NCI-H69 (cell line): ENCODE results near the gene MT1M.
A peak's percentile ranks its signal among the peaks of the same experiment; 100 is the strongest.
"Not testable (repeated sequence)": the region's sequence is repeated elsewhere in the genome, so short reads cannot be mapped to it uniquely, and the experiment has no call there.

Experiments
- DNase-seq: peaks from one replicate; lab custom pipeline; 2025; lab: John Stamatoyannopoulos, UW

MT1M gene

GRCh38 chr16:56608876-56609462, 23.5 kb upstream of the MT1M start:
- DNase-seq: peak; percentile 56

DNA sequence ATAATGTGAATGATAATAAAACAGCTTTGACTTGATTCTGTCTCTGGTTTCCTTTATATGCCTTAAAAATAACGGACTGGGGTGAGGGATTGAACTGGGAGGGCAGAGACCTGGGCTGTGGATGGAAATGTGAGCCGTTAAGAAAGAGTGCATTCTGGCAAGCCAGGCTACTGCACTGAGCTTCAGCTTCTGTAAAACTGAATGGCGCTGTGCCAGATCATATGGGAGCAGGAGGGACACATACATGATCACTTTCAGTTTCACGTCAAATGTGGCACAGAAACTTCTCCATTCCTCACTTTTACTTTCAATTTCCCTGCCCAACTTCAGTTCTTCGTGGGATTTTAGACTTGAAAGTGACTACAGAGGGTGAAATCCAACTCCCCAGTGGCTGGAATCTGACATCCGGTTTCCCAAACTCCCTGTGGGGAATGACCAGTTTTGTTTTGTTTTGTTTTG, 23.0 kb upstream of the MT1M start:
- DNase-seq: peak; percentile 67

DNA sequence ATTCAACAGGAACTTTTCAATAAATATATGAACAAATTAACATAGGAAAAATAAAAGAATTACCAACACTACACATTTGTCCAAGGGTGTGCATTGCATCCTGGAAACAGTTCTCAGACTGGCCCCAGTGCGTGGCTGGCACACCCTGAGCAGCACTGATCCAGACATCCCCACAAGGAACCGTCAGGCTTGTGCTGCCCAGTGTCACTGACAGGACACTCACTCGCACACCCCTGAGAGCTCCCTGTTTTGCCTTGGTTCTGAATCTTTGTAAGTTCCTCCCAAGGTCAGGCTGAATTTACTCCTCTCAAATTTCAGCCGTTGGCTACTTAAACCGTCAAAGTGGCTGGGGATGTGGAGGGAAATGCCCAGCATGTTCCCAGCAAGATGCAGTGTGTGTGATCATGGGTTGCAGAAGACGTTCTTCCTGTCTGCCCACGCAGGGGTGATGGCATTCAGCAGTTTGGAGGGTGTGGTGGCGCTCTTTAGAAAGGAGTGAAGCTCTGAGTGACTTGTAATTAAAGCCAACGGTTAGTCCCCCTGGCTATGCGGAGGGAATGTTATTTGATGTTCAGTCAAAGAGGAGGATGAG, 22.3 kb upstream of the MT1M start:
- DNase-seq: peak; percentile 82

DNA sequence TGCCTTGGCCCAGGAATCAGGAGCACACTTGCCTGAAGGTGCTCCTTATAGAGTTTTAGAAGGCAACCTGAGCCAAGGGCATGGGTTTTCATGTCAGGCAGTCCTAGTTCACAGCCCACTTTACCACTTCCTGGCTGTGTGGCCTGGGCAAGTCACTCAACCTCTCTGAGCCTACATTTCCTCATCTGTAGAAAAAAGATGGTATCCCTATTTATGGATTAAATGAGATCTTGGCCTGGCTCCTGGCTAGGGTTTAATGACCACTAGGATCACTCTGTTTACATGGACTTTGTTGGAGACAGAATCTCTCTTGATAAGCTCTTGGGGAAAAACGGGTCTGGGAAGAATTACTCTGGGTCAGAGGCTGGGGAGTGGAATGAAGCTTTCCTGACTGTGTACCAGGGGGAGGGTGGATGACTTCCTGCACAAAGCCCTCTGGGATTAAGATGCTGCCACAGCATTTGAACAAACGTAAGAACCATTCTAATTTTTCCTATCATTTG, 21.8 kb upstream of the MT1M start:
- no peak for DNase-seq

GRCh38 chr16:56611281-56611833, 21.1 kb upstream of the MT1M start:
- no peak for DNase-seq

DNA sequence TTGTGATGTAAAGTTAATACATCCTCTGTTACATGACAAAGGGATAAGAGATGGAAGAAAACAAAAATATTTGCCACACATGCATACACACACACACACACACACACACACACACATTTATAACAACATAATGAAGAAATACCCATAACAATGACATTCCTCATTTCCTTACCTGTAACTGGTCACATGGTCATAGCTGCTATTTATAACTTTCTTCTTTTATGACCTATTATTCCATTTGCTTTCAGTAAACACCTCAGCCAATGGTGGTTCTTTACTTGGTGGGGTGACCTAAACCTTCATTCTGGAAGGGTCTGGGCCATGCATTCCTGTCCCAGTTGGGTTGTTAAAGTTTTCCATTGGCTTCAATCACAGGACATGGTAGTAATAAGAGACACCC, 18.8 kb upstream of the MT1M start:
- DNase-seq: no peak

DNA sequence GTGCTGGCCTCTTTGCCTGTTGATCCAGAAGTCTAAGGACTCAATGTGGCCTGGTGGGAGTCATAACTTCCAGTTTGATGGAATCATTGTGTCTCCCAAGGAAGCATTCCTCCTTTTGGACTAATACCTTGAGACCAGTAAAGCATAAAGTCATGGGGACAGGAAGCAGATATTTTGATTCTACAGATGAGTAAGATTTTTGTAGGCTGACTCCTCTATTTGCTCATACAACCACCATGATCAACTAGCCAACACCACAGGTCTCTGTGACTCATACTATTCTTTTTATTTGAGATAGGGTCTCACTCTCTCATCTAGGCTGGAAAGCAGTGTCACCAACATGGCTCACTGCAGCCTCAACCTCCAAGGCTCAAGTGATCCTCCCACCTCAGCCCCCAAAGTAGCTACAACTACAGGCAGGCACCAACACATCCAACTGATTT, 17.9 kb upstream of the MT1M start:
- DNase-seq: no peak

DNA sequence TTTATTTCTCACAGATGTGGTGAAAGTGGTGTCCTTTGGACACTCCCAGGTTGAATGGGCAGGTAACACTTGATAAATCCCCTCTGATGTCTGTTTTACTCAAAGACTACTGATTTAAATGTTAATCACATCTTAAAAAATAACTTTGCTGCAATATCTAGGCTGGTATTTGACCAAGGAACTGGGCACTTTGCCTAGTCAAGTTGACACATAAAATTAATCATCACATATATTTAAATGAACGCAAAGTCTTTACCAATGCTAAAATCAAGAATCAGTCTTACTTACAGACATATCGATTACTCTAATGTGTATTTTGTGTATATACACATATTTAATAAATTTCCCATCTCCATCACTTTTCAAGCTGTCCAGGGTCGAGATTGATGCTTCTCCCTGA, 17.1 kb upstream of the MT1M start:
- no peak for DNase-seq

DNA sequence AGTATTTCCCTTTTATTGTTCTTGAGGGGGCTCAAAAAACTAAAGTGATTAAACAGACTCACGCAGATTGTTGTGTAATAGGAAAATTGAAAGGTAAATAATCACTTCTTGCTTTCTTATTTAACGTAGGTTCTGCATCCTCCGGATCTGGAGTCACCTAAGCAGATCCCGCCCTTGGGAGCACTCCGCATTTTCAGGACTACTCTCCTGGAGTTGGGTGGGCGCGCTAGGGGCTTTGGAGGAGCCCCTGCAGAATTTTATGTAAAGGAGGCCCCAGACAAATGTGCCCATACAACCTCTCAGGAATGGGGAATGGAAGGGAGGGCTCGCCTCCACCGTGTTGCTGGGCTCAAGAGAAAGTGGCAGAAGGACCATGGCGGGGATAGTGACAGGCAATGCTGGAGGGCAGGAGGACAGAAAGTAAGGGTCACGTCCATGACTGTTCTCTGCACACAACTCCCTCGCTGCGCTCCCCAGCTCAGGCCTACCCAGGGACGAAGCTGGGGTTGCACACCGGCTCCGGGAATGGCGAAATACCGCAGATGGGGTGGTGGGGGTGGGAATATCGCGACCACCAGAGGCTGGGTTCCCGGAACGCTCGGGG, 15.7 kb upstream of the MT1M start:
- no peak for DNase-seq

DNA sequence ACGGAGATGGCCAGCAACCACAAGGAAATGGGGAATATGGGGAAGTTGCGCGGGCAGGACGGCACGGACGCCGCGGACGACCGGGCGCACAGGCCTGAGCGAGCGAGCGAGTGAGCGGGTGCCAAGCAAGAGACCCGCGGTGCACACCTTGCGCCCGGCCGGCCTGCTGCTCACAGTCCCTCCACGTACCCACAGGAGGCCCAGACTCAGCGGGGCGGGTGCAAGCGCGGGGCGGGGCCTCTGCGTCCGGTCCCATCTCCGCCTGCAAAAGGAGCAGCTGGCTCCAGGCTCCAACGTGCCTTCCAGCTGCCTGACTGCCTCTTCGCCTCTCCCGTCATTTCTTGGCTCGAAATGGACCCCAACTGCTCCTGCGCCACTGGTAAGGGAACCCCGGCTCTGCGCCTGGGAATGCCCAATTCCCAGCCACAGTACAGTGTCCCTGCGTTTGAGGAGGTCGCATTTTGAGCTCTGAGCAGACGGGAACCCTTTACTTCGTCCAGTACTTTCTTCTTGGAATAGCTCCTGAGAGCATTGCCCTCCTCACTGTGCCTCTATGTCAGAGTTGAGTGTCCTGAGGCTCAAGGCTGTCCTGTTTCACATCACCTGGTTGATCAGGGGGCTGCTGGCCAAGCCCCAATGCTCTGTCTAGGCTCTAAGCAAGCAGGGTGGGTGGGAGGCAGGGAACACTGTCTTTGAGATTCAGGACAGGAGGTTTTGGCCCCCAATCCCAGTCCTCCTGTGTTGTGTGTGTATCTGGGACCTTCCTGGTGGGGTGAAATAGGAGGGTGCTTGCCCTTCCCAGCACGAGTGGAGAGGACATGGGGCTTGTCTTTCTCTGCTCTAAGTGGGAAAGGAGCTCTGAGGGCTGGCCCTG, 15.0 kb upstream of the MT1M start:
- DNase-seq: peak; percentile 47

- no peak for DNase-seq
Measured at GRCh38 chr16:56618138-56618537, 14.3 kb upstream of the MT1M start.

GRCh38 chr16:56620339-56620897, 12.0 kb upstream of the MT1M start:
- DNase-seq: no peak

DNA sequence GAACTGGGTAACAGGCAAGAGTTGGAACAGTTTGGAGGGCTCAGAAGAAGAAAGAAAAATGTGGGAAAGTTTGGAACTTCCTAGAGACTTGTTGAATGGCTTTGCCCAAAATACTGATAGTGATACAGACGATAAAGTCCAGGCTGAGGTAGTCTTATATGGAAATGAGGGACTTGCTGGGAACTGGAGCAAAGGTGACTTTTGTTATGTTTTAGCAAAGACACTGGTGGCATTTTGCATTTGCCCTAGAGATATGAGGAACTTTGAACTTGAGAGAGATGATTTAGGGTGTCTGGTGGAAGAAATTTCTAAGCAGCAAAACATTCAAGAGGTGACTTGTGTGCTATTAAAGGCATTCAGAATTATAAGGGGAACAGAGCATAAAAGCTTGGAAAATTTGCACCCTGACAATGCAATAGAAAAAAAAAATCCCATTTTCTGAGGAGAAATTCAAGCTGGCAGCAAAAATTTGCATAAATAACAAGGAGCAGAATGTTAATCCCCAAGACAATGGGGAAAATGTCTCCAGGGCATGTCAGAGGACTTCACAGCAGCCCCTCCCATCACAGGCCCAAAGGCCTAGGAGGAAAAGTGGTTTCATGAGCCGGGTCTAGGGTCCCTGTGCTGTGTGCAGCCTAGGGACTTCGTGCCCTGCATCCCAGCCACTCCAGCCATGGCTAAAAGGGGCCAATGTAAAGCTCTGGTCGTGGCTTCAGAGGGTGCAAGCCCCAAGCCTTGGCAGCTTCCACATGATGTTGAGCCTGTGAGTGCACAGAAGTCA, 10.6 kb upstream of the MT1M start:
- not testable (repeated sequence) for DNase-seq

- not testable (repeated sequence) for DNase-seq
Measured at GRCh38 chr16:56623184-56623583, 9.3 kb upstream of the MT1M start.

- DNase-seq: no peak
Measured at GRCh38 chr16:56623637-56624036, 8.8 kb upstream of the MT1M start.

DNA sequence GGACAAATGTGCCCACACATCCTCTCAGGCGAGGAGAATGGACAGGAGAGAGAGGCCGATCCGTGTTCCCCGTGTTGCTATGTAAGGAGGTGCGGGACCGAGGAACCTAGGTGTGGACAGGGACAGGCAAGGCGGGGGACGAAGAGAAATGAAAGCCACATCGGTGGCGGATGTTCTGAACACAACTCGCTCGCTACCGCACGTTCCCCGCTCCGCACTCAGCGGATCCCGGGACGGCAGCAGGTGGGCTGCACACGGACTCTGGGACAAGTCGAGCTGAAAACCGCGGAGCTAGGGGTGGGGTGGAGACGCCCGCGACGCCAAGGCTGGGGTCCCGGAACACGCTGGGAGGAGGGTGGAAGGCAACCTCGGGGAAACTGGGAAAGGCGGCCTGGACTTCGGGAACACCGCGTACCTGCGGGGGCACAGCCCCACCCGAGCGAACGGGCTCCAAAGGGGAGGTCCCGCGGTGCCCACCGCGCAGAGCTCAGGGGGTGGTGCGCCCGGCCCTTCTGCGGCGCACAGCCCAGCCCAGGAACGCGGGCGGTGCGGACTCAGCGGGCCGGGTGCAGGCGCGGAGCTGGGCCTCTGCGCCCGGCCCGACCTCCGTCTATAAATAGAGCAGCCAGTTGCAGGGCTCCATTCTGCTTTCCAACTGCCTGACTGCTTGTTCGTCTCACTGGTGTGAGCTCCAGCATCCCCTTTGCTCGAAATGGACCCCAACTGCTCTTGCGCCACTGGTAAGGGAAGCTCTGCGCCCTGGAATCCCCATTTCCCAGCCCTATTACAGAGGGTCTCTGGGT, 7.1 kb upstream of the MT1M start, which contains the start of gene MT1E:
MT1E (plus strand) TSS at position 642 of the 803 bp plus-strand sequence; CDS start at position 713, 71 bp downstream.
- peak; percentile 17 for DNase-seq

DNA sequence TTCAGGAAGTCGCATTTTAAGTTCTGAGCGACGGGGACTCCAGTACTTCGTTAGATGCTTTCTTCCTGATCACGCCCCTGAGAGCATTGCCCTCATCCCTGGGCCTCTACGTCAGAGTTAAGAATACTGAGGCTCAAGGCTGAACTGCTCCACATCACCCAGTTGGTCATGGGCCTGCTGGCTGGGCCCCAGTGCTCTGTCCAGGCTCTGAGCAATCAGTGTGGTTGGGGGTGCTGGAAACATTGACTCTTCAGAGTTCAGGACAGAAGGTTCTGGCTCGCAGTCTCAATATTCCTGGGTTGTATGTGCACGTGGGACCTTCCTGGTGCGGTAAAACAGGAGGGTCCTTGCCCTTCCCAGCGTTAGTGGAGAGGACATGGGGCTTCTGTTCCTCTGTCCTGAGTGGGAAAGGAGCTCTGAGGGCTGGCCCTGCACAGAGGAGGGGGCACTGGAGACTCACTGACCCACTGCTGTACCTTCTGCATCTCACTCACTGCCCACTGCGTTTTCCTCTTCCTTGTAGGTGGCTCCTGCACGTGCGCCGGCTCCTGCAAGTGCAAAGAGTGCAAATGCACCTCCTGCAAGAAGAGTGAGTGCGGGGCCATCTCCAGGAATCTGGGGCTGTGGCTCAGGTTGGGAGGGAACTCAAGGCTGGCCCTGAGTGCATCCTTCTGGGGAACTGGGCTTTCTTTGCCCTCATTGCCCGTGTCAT, 6.4 kb upstream of the MT1M start:
- no peak for DNase-seq

DNA sequence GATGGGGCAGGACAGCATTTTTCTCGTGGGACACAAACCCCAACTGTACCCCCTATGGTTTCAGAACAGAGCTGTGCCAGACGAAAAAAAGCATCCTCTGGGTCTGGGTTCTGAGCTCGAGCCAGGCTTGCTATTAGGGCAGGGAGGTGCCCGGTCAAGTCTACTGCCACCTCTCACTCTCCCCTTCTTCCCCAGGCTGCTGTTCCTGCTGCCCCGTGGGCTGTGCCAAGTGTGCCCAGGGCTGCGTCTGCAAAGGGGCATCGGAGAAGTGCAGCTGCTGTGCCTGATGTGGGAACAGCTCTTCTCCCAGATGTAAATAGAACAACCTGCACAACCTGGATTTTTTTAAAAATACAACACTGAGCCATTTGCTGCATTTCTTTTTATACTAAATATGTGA, 5.8 kb upstream of the MT1M start:
- DNase-seq: no peak
